Neural cell (in vitro differentiated cells): ENCODE measurements around the gene ZNF407. TPM values are rescaled to one million over a fixed set of nuclear protein-coding genes. Genes with fewer than 3 reads are reported as not detected.

Source experiments
- H2AFZ ChIP-seq: fragments of 200-600, 300-800 bp; sonication (generic), shearing (Covaris generic); 2 replicates; pipeline ENCODE4 v1.6.0; 2014; ENCODE audit warnings: low read depth, mild to moderate bottlenecking, antibody characterized with exemption, low read length, moderate library complexity
- H3F3A ChIP-seq: fragments of 200-600 bp; shearing (Covaris generic); 2 replicates; pipeline ENCODE4 v1.6.1; 2016; ENCODE audit warnings: mild to moderate bottlenecking, moderate library complexity, mixed read lengths, antibody characterized with exemption, low read length; ENCODE audit not compliant: insufficient read depth, poor library complexity, severe bottlenecking
- H3K27ac ChIP-seq: fragments of 200-600, 300-800 bp; sonication (generic), shearing (Covaris generic); 2 replicates; pipeline ENCODE4 v1.5.1; 2014; ENCODE audit warnings: mild to moderate bottlenecking, low read length, moderate library complexity
- H3K27me3 ChIP-seq: fragments of 300-800, 200-600 bp; sonication (generic), shearing (Covaris generic); 2 replicates; pipeline ENCODE4 v1.6.0; 2014; ENCODE audit warnings: mild to moderate bottlenecking, low read depth, low read length, moderate library complexity; ENCODE audit not compliant: insufficient read depth
- H3K36me3 ChIP-seq: fragments of 300-800, 200-600 bp; sonication (generic), shearing (Covaris generic); 2 replicates; pipeline ENCODE4 v1.5.1; 2014; ENCODE audit warnings: mild to moderate bottlenecking, antibody characterized with exemption, low read length, moderate library complexity; ENCODE audit not compliant: insufficient read depth
- H3K4me2 ChIP-seq: fragments of 300-800, 200-600 bp; sonication (generic), shearing (Covaris generic); 2 replicates; pipeline ENCODE4 v1.6.0; 2014; ENCODE audit warnings: mild to moderate bottlenecking, low read length
- H3K4me3 ChIP-seq: fragments of 300-800, 200-600 bp; sonication (generic), shearing (Covaris generic); 2 replicates; pipeline ENCODE4 v1.5.1; 2014; ENCODE audit warnings: mild to moderate bottlenecking, low read length, moderate library complexity
- H3K79me2 ChIP-seq: fragments of 200-600 bp; shearing (Covaris generic); replicated peaks from 2 replicates; pipeline ENCODE4 v1.6.0; 2014; ENCODE audit warnings: mild to moderate bottlenecking, low read length, moderate library complexity; ENCODE audit not compliant: insufficient read depth
- H3K9ac ChIP-seq: fragments of 300-800, 200-600 bp; sonication (generic), shearing (Covaris generic); 2 replicates; pipeline ENCODE4 v1.6.1; 2016; ENCODE audit warnings: mild to moderate bottlenecking, low read length, mixed read lengths
- H3K9me2 ChIP-seq: fragments of 200-600 bp; shearing (Covaris generic); 2 replicates; pipeline ENCODE4 v1.6.1; 2016; ENCODE audit warnings: mild to moderate bottlenecking, low read length, mixed read lengths; ENCODE audit not compliant: insufficient read depth
- H3K9me3 ChIP-seq: fragments of 200-600, 300-800 bp; sonication (generic), shearing (Covaris generic); 2 replicates; pipeline ENCODE4 v1.6.1; 2016; ENCODE audit warnings: mild to moderate bottlenecking, mixed run types, low read length, moderate library complexity, mixed read lengths
- H4K20me1 ChIP-seq: fragments of 200-600 bp; shearing (Covaris generic); 2 replicates; pipeline ENCODE4 v1.6.1; 2016; ENCODE audit warnings: mild to moderate bottlenecking, mixed run types; ENCODE audit not compliant: insufficient read depth
- CTCF ChIP-seq: fragments of 450-650 bp; IDR thresholded peaks from 2 replicates; pipeline ENCODE4 v1.5.1; 2014; ENCODE audit warnings: antibody characterized with exemption, mild to moderate bottlenecking, moderate library complexity; ENCODE audit not compliant: poor library complexity, severe bottlenecking
- EP300 ChIP-seq: fragments of 450-650 bp; conservative IDR thresholded peaks from 2 replicates; pipeline ENCODE4 v1.6.1; 2014; ENCODE audit warnings: antibody characterized with exemption, mild to moderate bottlenecking, moderate library complexity; ENCODE audit not compliant: poor library complexity, severe bottlenecking
- EZH2 ChIP-seq: fragments of 200-600, 300-800 bp; shearing (Covaris generic), sonication (generic); IDR thresholded peaks from 2 replicates; pipeline ENCODE4 v1.6.1; 2014; ENCODE audit warnings: antibody characterized with exemption, low read length, borderline replicate concordance, mild to moderate bottlenecking; ENCODE audit not compliant: insufficient read depth, poor library complexity, severe bottlenecking
- MXI1 ChIP-seq: fragments of 450-650 bp; conservative IDR thresholded peaks from 2 replicates; pipeline ENCODE4 v1.6.1; 2014; ENCODE audit warnings: antibody characterized with exemption, mild to moderate bottlenecking; ENCODE audit not compliant: poor library complexity, severe bottlenecking
- POLR2AphosphoS5 ChIP-seq: IDR thresholded peaks from 2 replicates; pipeline ENCODE4 v1.6.1; 2012
- RAD21 ChIP-seq: fragments of 450-650 bp; conservative IDR thresholded peaks from 2 replicates; pipeline ENCODE4 v1.6.1; 2014; ENCODE audit warnings: antibody characterized with exemption, mild to moderate bottlenecking, moderate library complexity
- REST ChIP-seq: IDR thresholded peaks from 2 replicates; pipeline ENCODE4 v1.6.1; 2012; ENCODE audit warnings: borderline replicate concordance
- SMC3 ChIP-seq: fragments of 450-650 bp; conservative IDR thresholded peaks from 2 replicates; pipeline ENCODE4 v1.6.1; 2014; ENCODE audit warnings: antibody characterized with exemption, mild to moderate bottlenecking, moderate library complexity; ENCODE audit not compliant: poor library complexity
- TAF1 ChIP-seq: IDR thresholded peaks from 2 replicates; pipeline ENCODE4 v1.6.1; 2012; ENCODE audit warnings: low read depth
- polyA plus RNA-seq: library from polyadenylated mRNA; depleted of rRNA; stranded (reverse); fragments of >200 nt; gene quantifications from 2 replicates; pipeline ENCODE4 v1.2.3, GENCODE V29; 2014

ZNF407 gene
- polyA plus RNA-seq, 1 donor from 2014 or later, result 2.9 TPM

- Histone ChIP-seq H3K9me2 (no peaks in the 10 kb centered on the region), H2AFZ (no peak overlapping the region), H3K27me3 (no peaks in the 10 kb centered on the region), H3K9me3 (no peaks in the 10 kb centered on the region), H4K20me1 (no peaks in the 10 kb centered on the region), H3K4me2 (no peak overlapping the region), H3K9ac (no peak overlapping the region), H3K4me3 (no peak overlapping the region), H3K27ac (no peak overlapping the region), H3F3A (no peaks in the 10 kb centered on the region), H3K36me3 (no peaks in the 10 kb centered on the region), H3K79me2 (no peaks in the 10 kb centered on the region)
- TF ChIP-seq CTCF (no peak), REST (no peak), TAF1 (no peak), SMC3 (no peak), EZH2 (no peak), EP300 (no peak), POLR2AphosphoS5 (no peak), RAD21 (no peak), MXI1 (no peak)
Measured at GRCh38 chr18:75053028-75053629, 455.5 kb downstream of the ZNF407 start.

- H3K27ac ChIP-seq, result no peak overlapping the region
- H3K4me3 ChIP-seq, result no peak overlapping the region
- no peaks in the 10 kb centered on the region for H3K36me3 ChIP-seq
- H3K9ac ChIP-seq, result no peak overlapping the region
- H4K20me1 ChIP-seq, result no peaks in the 10 kb centered on the region
- H3K4me2 ChIP-seq, result no peak overlapping the region
- H3K79me2 ChIP-seq, result no peaks in the 10 kb centered on the region
- no peak overlapping the region for H2AFZ ChIP-seq
- TF ChIP-seq EP300 (no peak), REST (no peak), TAF1 (no peak), MXI1 (no peak), POLR2AphosphoS5 (no peak), EZH2 (no peak), SMC3 (no peak), RAD21 (no peak), CTCF (no peak)
- no peaks in the 10 kb centered on the region for H3K9me3 ChIP-seq
- no peaks in the 10 kb centered on the region for H3K27me3 ChIP-seq
- H3K9me2 ChIP-seq, result no peaks in the 10 kb centered on the region
- H3F3A ChIP-seq, result no peaks in the 10 kb centered on the region
Measured at GRCh38 chr18:75054046-75054445, 456.4 kb downstream of the ZNF407 start.
